Measurements from ENCODE around the gene DEDD2.

GRCh38 chr19:42184401-42184861 is 33.0 kb downstream of the DEDD2 start:
- TF ChIP-seq CTCF (IDR thresholded peaks at IDR 0.05) (peak; percentile 78 to 90 (median 84)), POLR2A (IDR thresholded peaks at IDR 0.05) (no peak)
